H1 (cell line): ENCODE measurements around the gene DUXB.

Source experiments
- ATF3 ChIP-seq: IDR thresholded peaks from 2 replicates; pipeline ENCODE4 v1.6.1; 2011; ENCODE audit warnings: low read depth, mild to moderate bottlenecking, low read length; ENCODE audit not compliant: insufficient read depth
- CBX5 ChIP-seq: fragments of 300-800, 300-1000 bp; sonication (generic); IDR thresholded peaks from 2 replicates; pipeline ENCODE4 v1.7.1; 2016; ENCODE audit warnings: antibody characterized with exemption, low read length, low read depth
- CEBPB ChIP-seq: IDR thresholded peaks from 2 replicates; pipeline ENCODE4 v1.6.1; 2012; ENCODE audit warnings: low read depth, low read length
- CTCF ChIP-seq, 3 experiments: IDR thresholded peaks; 1 replicate in 2 of 3; 2 replicates in 1 of 3; pipeline versions ENCODE4 v1.5.1 to v1.6.1; 2011; ENCODE audit warnings: low read length in 3 of 3, mild to moderate bottlenecking in 3 of 3, inconsistent platforms in 2 of 3, low read depth in 1 of 3, moderate library complexity in 1 of 3; ENCODE audit not compliant: insufficient read depth in 1 of 3; ENCODE audit errors: control extremely low read depth in 1 of 3
- EZH2 ChIP-seq: fragments of 200-600 bp; sonication (generic); IDR thresholded peaks from 2 replicates; pipeline ENCODE4 v1.7.1; 2012; ENCODE audit warnings: low read depth, mild to moderate bottlenecking, moderate library complexity, low read length, inconsistent platforms; ENCODE audit not compliant: severe bottlenecking
- PHF8 ChIP-seq: fragments of 200-600 bp; sonication (generic); conservative IDR thresholded peaks from 2 replicates; pipeline ENCODE4 v1.7.1; 2012; ENCODE audit warnings: low read depth, mild to moderate bottlenecking, inconsistent platforms, low read length, moderate library complexity
- POLR2A ChIP-seq, 2 experiments: IDR thresholded peaks; 1 replicate in 1 of 2; 2 replicates in 1 of 2; pipeline ENCODE4 v1.6.1; 2011; ENCODE audit warnings: low read depth in 2 of 2, low read length in 2 of 2, mild to moderate bottlenecking in 2 of 2; ENCODE audit errors: control extremely low read depth in 1 of 2
- POLR2AphosphoS5 ChIP-seq: IDR thresholded peaks from 2 replicates; pipeline ENCODE4 v1.6.1; 2011; ENCODE audit warnings: low read depth, low read length
- RAD21 ChIP-seq, 2 experiments: IDR thresholded peaks in 1 of 2; conservative IDR thresholded peaks in 1 of 2; 2 replicates each; pipeline ENCODE4 v1.6.1; 2011; ENCODE audit warnings: low read depth in 2 of 2, low read length in 2 of 2, improper control_type of control experiment in 1 of 2, inconsistent platforms in 1 of 2, mild to moderate bottlenecking in 1 of 2, moderate library complexity in 1 of 2
- RFX5 ChIP-seq: IDR thresholded peaks from 2 replicates; pipeline ENCODE4 v1.6.1; 2011; ENCODE audit warnings: low read depth, low read length, improper control_type of control experiment, borderline replicate concordance
- RXRA ChIP-seq: IDR thresholded peaks from 2 replicates; pipeline ENCODE4 v1.6.1; 2011; ENCODE audit warnings: low read depth, mild to moderate bottlenecking, low read length, moderate library complexity; ENCODE audit not compliant: insufficient read depth
- SIX5 ChIP-seq: IDR thresholded peaks from 2 replicates; pipeline ENCODE4 v1.6.1; 2011; ENCODE audit warnings: mild to moderate bottlenecking, low read depth, low read length
- SP1 ChIP-seq: IDR thresholded peaks from 2 replicates; pipeline ENCODE4 v1.6.1; 2011; ENCODE audit warnings: low read depth, low read length
- TAF1 ChIP-seq: IDR thresholded peaks from 2 replicates; pipeline ENCODE4 v1.6.1; 2011; ENCODE audit warnings: mild to moderate bottlenecking, low read depth, low read length

- TF ChIP-seq CTCF (IDR thresholded peaks at IDR 0.05; ENCODE audit: control extremely low read depth in 1 of 3, insufficient read depth in 1 of 3, low read depth in 1 of 3, low read length in 3 of 3) = no peak
- TF ChIP-seq EZH2 = no peak
- TF ChIP-seq RAD21 (IDR thresholded peaks at IDR 0.05 in 1 of 2, conservative IDR thresholded peaks at IDR 0.05 in 1 of 2; ENCODE audit: low read depth in 2 of 2, low read length in 2 of 2) = no peak
- TF ChIP-seq PHF8 = no peak
- no peak for TF ChIP-seq CEBPB
- no peak for TF ChIP-seq POLR2A (IDR thresholded peaks at IDR 0.05; ENCODE audit: control extremely low read depth in 1 of 2, low read depth in 2 of 2, low read length in 2 of 2)
- TF ChIP-seq CBX5 = no peak
- TF ChIP-seq POLR2AphosphoS5 = no peak
- TF ChIP-seq TAF1 = no peak
- no peak for TF ChIP-seq ATF3
- TF ChIP-seq RXRA = no peak
- no peak for TF ChIP-seq RFX5
- no peak for TF ChIP-seq SIX5
- TF ChIP-seq SP1 = no peak
Observed at GRCh38 chr16:75658175-75658574, 43.1 kb downstream of the DUXB start.
